OCI-LY7 (cell line): ENCODE results near the gene ARHGAP28. TPM values are rescaled to one million over a fixed set of nuclear protein-coding genes. Genes with fewer than 3 reads are reported as not detected.

Experiments used
- BruUV-seq: library from RNA; stranded (reverse); fragments of 400-500 nt; replicated peaks from 2 replicates; lab custom pipeline; 2021; lab: Mats Ljungman, UMichigan
- CTCF ChIA-PET: fragments of 300-600 bp; sonication (Branson Sonifier 250); formaldehyde crosslinking; loops from one replicate; lab custom pipeline; 2022; ENCODE audit warnings: antibody characterized with exemption; ENCODE audit not compliant: unreplicated experiment; lab: Charles Lee
- POLR2A ChIA-PET: fragments of 300-600 bp; sonication (Branson Sonifier 250); formaldehyde crosslinking; loops from one replicate; lab custom pipeline; 2022; ENCODE audit warnings: antibody characterized with exemption; lab: Charles Lee
- DNase-seq: peaks from one replicate; pipeline ENCODE4 v3.0.0-alpha.2; 2015; ENCODE audit warnings: low spot score
- H2AFZ ChIP-seq: fragments of 200-600 bp; sonication (generic), shearing (Covaris generic); 2 replicates; pipeline ENCODE4 v1.6.1; 2014; ENCODE audit warnings: mild to moderate bottlenecking, antibody characterized with exemption, low read length, moderate library complexity
- H3K27ac ChIP-seq: fragments of 200-600 bp; sonication (generic); 2 replicates; pipeline ENCODE4 v1.5.1; 2014; ENCODE audit warnings: mixed run types, low read depth, mild to moderate bottlenecking, moderate library complexity, low read length, inconsistent platforms; ENCODE audit not compliant: poor library complexity, severe bottlenecking
- H3K36me3 ChIP-seq: fragments of 200-600 bp; sonication (generic); 2 replicates; pipeline ENCODE4 v1.6.1; 2014; ENCODE audit warnings: mild to moderate bottlenecking, antibody characterized with exemption, low read length, moderate library complexity, mixed read lengths; ENCODE audit not compliant: insufficient read depth
- H3K4me1 ChIP-seq: fragments of 200-600 bp; sonication (generic); 2 replicates; pipeline ENCODE4 v1.5.1; 2014; ENCODE audit warnings: mild to moderate bottlenecking, low read length; ENCODE audit not compliant: insufficient read depth, poor library complexity, severe bottlenecking
- H3K4me2 ChIP-seq: fragments of 200-600 bp; sonication (generic); 2 replicates; pipeline ENCODE4 v1.6.1; 2014; ENCODE audit warnings: mild to moderate bottlenecking, low read length
- H3K4me3 ChIP-seq: fragments of 200-600 bp; sonication (generic); 2 replicates; pipeline ENCODE4 v1.5.1; 2014; ENCODE audit warnings: mild to moderate bottlenecking, low read depth, low read length; ENCODE audit not compliant: poor library complexity, severe bottlenecking
- H3K79me2 ChIP-seq: fragments of 200-600 bp; sonication (generic); 2 replicates; pipeline ENCODE4 v1.6.1; 2016; ENCODE audit warnings: low read depth, mild to moderate bottlenecking, low read length, moderate library complexity, mixed read lengths; ENCODE audit not compliant: insufficient read depth
- H3K9me2 ChIP-seq: fragments of 200-600 bp; sonication (generic); 2 replicates; pipeline ENCODE4 v1.6.1; 2016; ENCODE audit warnings: mild to moderate bottlenecking, low read length, mixed read lengths; ENCODE audit not compliant: insufficient read depth
- H3K9me3 ChIP-seq: fragments of 200-600 bp; sonication (generic); 2 replicates; pipeline ENCODE4 v1.6.1; 2014; ENCODE audit warnings: mild to moderate bottlenecking, mixed run types, low read length, mixed read lengths
- H4K20me1 ChIP-seq: fragments of 200-600 bp; sonication (generic); 2 replicates; pipeline ENCODE4 v1.6.1; 2014; ENCODE audit warnings: mild to moderate bottlenecking, antibody characterized with exemption, low read length, moderate library complexity, mixed read lengths; ENCODE audit not compliant: insufficient read depth
- EZH2phosphoT487 ChIP-seq: fragments of 200-600 bp; sonication (generic); IDR thresholded peaks from 2 replicates; pipeline ENCODE4 v1.6.1; 2018; ENCODE audit warnings: low read depth, borderline replicate concordance, mild to moderate bottlenecking, mixed run types, antibody characterized with exemption, low read length, moderate library complexity, mixed read lengths
- intact Hi-C: fragments of 100-400 bp; cut with micrococcal nuclease; formaldehyde crosslinking; loops from one replicate; pipeline ENCODE4 v1.10.0; 2022; ENCODE audit not compliant: unreplicated experiment
- total RNA-seq, 2 experiments: library from RNA; depleted of rRNA in 1 of 2; stranded (reverse); fragments of >200 nt in 1 of 2; shearing (Covaris generic) in 1 of 2; gene quantifications; 2 replicates each; pipeline ENCODE4 v1.2.3, GENCODE V29; 2014 to 2022
- TF ChIP-seq, protein P1 (sequence below): fragments of 200-600 bp; sonication (generic); conservative IDR thresholded peaks from 2 replicates; pipeline ENCODE4 v1.5.1; 2014; ENCODE audit warnings: mild to moderate bottlenecking, antibody characterized with exemption, low read length, moderate library complexity, mixed read lengths

The ARHGAP28 gene
- total RNA-seq, 2 experiments from 2014 or later: not detected

DNA sequence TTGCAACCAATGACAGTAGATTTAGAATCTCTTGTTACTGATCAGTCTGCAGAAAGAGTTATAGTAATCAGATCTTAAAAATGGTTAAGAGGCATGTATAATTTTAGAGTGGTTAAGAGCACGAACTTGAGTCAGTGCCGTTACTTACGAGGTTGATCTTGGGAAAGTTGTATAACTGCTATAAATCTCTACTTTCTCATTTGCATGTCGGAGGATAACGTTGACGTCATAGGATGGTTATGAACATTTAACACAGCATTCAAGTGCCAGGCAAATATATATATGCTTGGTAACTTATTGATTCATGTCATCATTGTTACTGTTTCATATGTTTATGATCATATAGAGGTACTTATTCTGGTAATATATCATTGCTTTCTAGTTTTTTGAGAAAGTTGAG is 146.2 kb downstream of the ARHGAP28 start:
- Histone ChIP-seq H3K27ac (no peak overlapping the region), H3K4me3 (no peak overlapping the region), H3K9me2 (no peaks in the 10 kb centered on the region), H4K20me1 (no peaks in the 10 kb centered on the region), H2AFZ (no peak overlapping the region), H3K4me2 (no peak overlapping the region), H3K36me3 (no peaks in the 10 kb centered on the region), H3K4me1 (no peaks in the 10 kb centered on the region), H3K9me3 (no peaks in the 10 kb centered on the region), H3K79me2 (no peaks in the 10 kb centered on the region)
- CTCF ChIA-PET: no interaction called here
- intact Hi-C loops: no loop called here
- TF ChIP-seq, protein P1, sequence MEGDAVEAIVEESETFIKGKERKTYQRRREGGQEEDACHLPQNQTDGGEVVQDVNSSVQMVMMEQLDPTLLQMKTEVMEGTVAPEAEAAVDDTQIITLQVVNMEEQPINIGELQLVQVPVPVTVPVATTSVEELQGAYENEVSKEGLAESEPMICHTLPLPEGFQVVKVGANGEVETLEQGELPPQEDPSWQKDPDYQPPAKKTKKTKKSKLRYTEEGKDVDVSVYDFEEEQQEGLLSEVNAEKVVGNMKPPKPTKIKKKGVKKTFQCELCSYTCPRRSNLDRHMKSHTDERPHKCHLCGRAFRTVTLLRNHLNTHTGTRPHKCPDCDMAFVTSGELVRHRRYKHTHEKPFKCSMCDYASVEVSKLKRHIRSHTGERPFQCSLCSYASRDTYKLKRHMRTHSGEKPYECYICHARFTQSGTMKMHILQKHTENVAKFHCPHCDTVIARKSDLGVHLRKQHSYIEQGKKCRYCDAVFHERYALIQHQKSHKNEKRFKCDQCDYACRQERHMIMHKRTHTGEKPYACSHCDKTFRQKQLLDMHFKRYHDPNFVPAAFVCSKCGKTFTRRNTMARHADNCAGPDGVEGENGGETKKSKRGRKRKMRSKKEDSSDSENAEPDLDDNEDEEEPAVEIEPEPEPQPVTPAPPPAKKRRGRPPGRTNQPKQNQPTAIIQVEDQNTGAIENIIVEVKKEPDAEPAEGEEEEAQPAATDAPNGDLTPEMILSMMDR: no peak
- no peak for TF ChIP-seq EZH2phosphoT487
- BruUV-seq: no TSS peak
- POLR2A ChIA-PET: no interaction called here
- DNase-seq: no peak

DNA sequence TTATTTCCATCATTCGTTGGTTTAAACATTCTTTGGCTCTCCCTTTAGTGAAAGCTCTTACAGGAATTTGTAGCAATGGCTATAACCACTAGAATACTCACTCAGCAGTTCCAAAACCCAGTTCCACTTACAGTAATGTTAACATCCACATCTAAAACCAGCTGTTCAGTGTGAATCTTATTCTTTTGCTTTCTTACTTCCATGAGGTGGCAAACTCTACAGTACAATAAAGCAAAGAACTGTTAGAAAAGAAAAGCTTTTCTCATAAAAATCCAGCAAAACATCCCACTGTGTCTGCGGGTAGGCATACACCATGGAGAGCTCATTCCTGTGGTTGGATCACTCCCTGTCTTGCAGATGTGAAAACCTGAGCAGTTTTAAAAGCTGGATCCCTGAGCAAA is 147.1 kb downstream of the ARHGAP28 start:
- CTCF ChIA-PET: no interaction called here
- intact Hi-C loops: no loop called here
- BruUV-seq: no TSS peak

GRCh38 chr18:6877288-6877687 is 147.8 kb downstream of the ARHGAP28 start:
- BruUV-seq: no TSS peak

More for the DNA sequence above, 147.1 kb downstream of the ARHGAP28 start:
- no peak overlapping the region for H3K4me2 ChIP-seq
- POLR2A ChIA-PET: interaction anchor here (0.7 kb wide), 1 partner anchor 1660 kb away, joined by 3 read pairs; no protein-coding TSS in a partner anchor
- H3K4me1 ChIP-seq: no peaks in the 10 kb centered on the region
- H3K9me3 ChIP-seq: no peaks in the 10 kb centered on the region
- H3K9me2 ChIP-seq: no peaks in the 10 kb centered on the region
- no peak overlapping the region for H2AFZ ChIP-seq
- H3K4me3 ChIP-seq: no peak overlapping the region
- H4K20me1 ChIP-seq: no peaks in the 10 kb centered on the region
- no peak overlapping the region for H3K27ac ChIP-seq
- H3K36me3 ChIP-seq: no peaks in the 10 kb centered on the region
- TF ChIP-seq, protein P1: no peak
- TF ChIP-seq EZH2phosphoT487: no peak
- no peak for DNase-seq
- H3K79me2 ChIP-seq: no peaks in the 10 kb centered on the region

More at GRCh38 chr18:6877288-6877687, 147.8 kb downstream of the ARHGAP28 start:
- Histone ChIP-seq H3K4me3 (no peak overlapping the region), H3K4me2 (no peak overlapping the region), H3K9me3 (no peaks in the 10 kb centered on the region), H3K4me1 (no peaks in the 10 kb centered on the region), H3K9me2 (no peaks in the 10 kb centered on the region), H3K79me2 (no peaks in the 10 kb centered on the region), H4K20me1 (no peaks in the 10 kb centered on the region), H3K36me3 (no peaks in the 10 kb centered on the region), H2AFZ (no peak overlapping the region), H3K27ac (no peak overlapping the region)
- intact Hi-C loops: no loop called here
- DNase-seq: no peak
- CTCF ChIA-PET: no interaction called here
- TF ChIP-seq, protein P1: no peak
- no peak for TF ChIP-seq EZH2phosphoT487
- POLR2A ChIA-PET: no interaction called here
